ENCODE measurements around the gene THAP7.

The THAP7 gene

GRCh38 chr22:20993304-20994127, 8.4 kb downstream of the THAP7 start:
- DNase-seq: no peak

- DNase-seq: no peak
Measured at GRCh38 chr22:20992456-20993303, 9.2 kb downstream of the THAP7 start.

- DNase-seq: no peak
Measured at GRCh38 chr22:20992056-20992442, 9.9 kb downstream of the THAP7 start.

- no peak for DNase-seq
Measured at GRCh38 chr22:20991252-20992055, 10.5 kb downstream of the THAP7 start.

- no peak for DNase-seq
Measured at GRCh38 chr22:20990184-20991180, 11.4 kb downstream of the THAP7 start.

- DNase-seq: no peak
Measured at GRCh38 chr22:20989323-20990138, 12.4 kb downstream of the THAP7 start.

- no peak for DNase-seq
Measured at GRCh38 chr22:20988573-20989322, 13.2 kb downstream of the THAP7 start.

- no peak for DNase-seq
Measured at GRCh38 chr22:20987375-20987774, 14.5 kb downstream of the THAP7 start.

GRCh38 chr22:20986365-20986764, 15.6 kb downstream of the THAP7 start:
- no peak for DNase-seq

- DNase-seq: no peak
Measured at GRCh38 chr22:20985720-20986119, 16.2 kb downstream of the THAP7 start.

GRCh38 chr22:20983081-20983771, 18.7 kb downstream of the THAP7 start:
- no peak for DNase-seq

GRCh38 chr22:20982563-20982882, 19.4 kb downstream of the THAP7 start:
- no peak for DNase-seq

- DNase-seq: peak; percentile 86 to 94 (median 90)
Measured at GRCh38 chr22:20981787-20982562, 19.9 kb downstream of the THAP7 start, which contains the start of gene LZTR1. Gene LZTR1, plus strand, starts transcription at chr22:20982297. Its CDS starts 75 bp downstream, at chr22:20982372.

- DNase-seq: no peak
Measured at GRCh38 chr22:20980938-20981722, 20.8 kb downstream of the THAP7 start.

- DNase-seq: no peak
Measured at GRCh38 chr22:20980523-20980922, 21.4 kb downstream of the THAP7 start.

- peak; percentile 31 to 68 (median 46) for DNase-seq
Measured at GRCh38 chr22:20979940-20980453, 21.9 kb downstream of the THAP7 start.

GRCh38 chr22:20979243-20979809, 22.6 kb downstream of the THAP7 start:
- peak; percentile 70 to 86 (median 78) for DNase-seq

All from suppressor macrophage (primary cell).